K562 (cell line): Measurements from ENCODE around the gene GNG11. TPM values are rescaled to one million over a fixed set of nuclear protein-coding genes. Genes with fewer than 3 reads are reported as not detected.

Experiments used
- CBX8 ChIP-seq: fragments of 200-600 bp; sonication (generic); IDR thresholded peaks from 2 replicates; pipeline ENCODE4 v1.6.1; 2012; ENCODE audit warnings: borderline replicate concordance, mixed run types, low read depth, mild to moderate bottlenecking, moderate library complexity, mixed read lengths, low read length, control low read depth, inconsistent platforms; ENCODE audit not compliant: poor library complexity, severe bottlenecking; ENCODE audit errors: extremely low read depth
- CHD7 ChIP-seq: fragments of 200-600 bp; sonication (generic); IDR thresholded peaks from one replicate; pipeline ENCODE4 v1.6.1; 2012; ENCODE audit warnings: mild to moderate bottlenecking, low read depth, low read length, inconsistent platforms
- GMEB1 ChIP-seq: fragments of 250-450 bp; sonication (Bioruptor Pico); IDR thresholded peaks from 2 replicates; pipeline ENCODE4 v1.4.0; 2020; ENCODE audit warnings: mild to moderate bottlenecking
- HNRNPUL1 ChIP-seq: fragments of 200-400 bp; formaldehyde crosslinking; IDR thresholded peaks from 2 replicates; pipeline ENCODE4 v1.6.1; 2017; ENCODE audit warnings: low read length
- SFPQ ChIP-seq: fragments of 200-400 bp; formaldehyde crosslinking; IDR thresholded peaks from 2 replicates; pipeline ENCODE4 v1.6.1; 2017; ENCODE audit warnings: mild to moderate bottlenecking, low read depth, low read length, moderate library complexity
- SIN3A ChIP-seq, 2 experiments: fragments of 150-350 bp in 1 of 2; IDR thresholded peaks; 2 replicates each; pipeline ENCODE4 v1.6.1; 2011 to 2016; ENCODE audit warnings: borderline replicate concordance in 2 of 2, low read depth in 2 of 2, low read length in 2 of 2, mild to moderate bottlenecking in 2 of 2, moderate library complexity in 2 of 2; ENCODE audit not compliant: control insufficient read depth in 1 of 2
- ZNF274 ChIP-seq: IDR thresholded peaks from 2 replicates; pipeline ENCODE4 v1.6.1; 2011; ENCODE audit warnings: low read depth, mild to moderate bottlenecking, low read length, moderate library complexity, borderline replicate concordance
- ZNF644 ChIP-seq: fragments of 200-800 bp; sonication (Bioruptor generic); IDR thresholded peaks from 2 replicates; pipeline ENCODE4 v1.6.1; 2016; ENCODE audit warnings: low read depth, missing genetic modification characterization, missing compliant biosample characterization
- polyA plus RNA-seq, 8 experiments: library from polyadenylated mRNA; depleted of rRNA in 4 of 8; stranded (reverse) in 5 of 8; unstranded in 3 of 8; fragments of >200 nt; fragmentation: Nextera tagmentation in 2 of 8; fragmentation: Illumina TruSeq in 1 of 8; extraction: Ambion mirVana in 2 of 8; extraction: Trizol in 1 of 8; gene quantifications; 2 replicates each; pipeline versions ENCODE4 v1.2.1 to v1.2.3, GENCODE V29; 2011 to 2014; ENCODE audit warnings: inconsistent platforms in 1 of 8, missing spikeins in 1 of 8
- total RNA-seq, 7 experiments: library from RNA; depleted of rRNA in 6 of 7; stranded (reverse); fragments of >200 nt in 6 of 7; fragmentation: Illumina TruSeq in 2 of 7; extraction: Trizol in 2 of 7; gene quantifications; 2 replicates each; pipeline versions ENCODE4 v1.2.1 to v1.2.3, GENCODE V29; 2011 to 2021; ENCODE audit warnings: low replicate concordance in 1 of 7

The GNG11 gene
- total and polyA plus RNA-seq, 9 of the 15 experiments (the other 6 are each of a cell fraction or from before 2014, with no cell fraction given): 0.06 TPM; not detected in 8

GRCh38 chr7:93945756-93946535, 24.4 kb downstream of the GNG11 start (continued):
- no peak for TF ChIP-seq SFPQ
- no peak for TF ChIP-seq SIN3A (IDR thresholded peaks at IDR 0.05; ENCODE audit: borderline replicate concordance in 2 of 2, control insufficient read depth in 1 of 2, low read depth in 2 of 2, low read length in 2 of 2)
- no peak for TF ChIP-seq GMEB1 (CRISPR knock-in tag)
- TF ChIP-seq ZNF644 (tag): peak; percentile 44; the same call in 1 of the 2 replicates
- TF ChIP-seq ZNF274: no peak
- TF ChIP-seq CBX8: no peak
- no peak for TF ChIP-seq HNRNPUL1
- TF ChIP-seq CHD7: no peak
